GM18505 (cell line): Measurements from ENCODE around the gene KHDC1.
"Not testable (repeated sequence)": the region's sequence is repeated elsewhere in the genome, so short reads cannot be mapped to it uniquely, and the experiment has no call there.

Experiments used
- ATAC-seq: cut with Tn5 transposase; IDR thresholded peaks from one replicate; pipeline ENCODE4 v1.9.1; 2021; ENCODE audit not compliant: unreplicated experiment
- POLR2A ChIP-seq: IDR thresholded peaks from 4 replicates; pipeline ENCODE4 v1.6.1; 2011; ENCODE audit warnings: borderline replicate concordance; ENCODE audit not compliant: insufficient read depth, insufficient read length; ENCODE audit errors: extremely low read depth

KHDC1 gene

DNA sequence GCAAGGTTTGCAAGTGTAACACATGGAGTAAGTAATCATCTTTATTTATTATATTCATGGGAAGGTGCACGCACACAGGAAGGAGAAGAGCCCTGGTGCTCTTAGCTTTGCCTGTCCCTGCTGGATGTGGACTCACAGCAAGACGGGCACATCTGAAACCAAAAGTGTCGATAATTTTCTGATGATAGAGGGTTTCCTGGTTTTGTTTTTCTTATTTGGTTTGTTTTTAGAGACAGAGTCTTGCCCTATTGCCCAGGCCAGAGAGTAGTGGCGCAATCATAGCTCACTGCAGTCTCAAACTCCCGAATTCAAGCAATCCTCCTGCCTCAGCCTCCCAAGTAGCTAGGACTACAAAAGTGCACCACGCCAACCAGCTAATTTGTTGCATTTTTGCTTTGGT is 29.9 kb downstream of the KHDC1 start:
- no peak for TF ChIP-seq POLR2A
- no peak for ATAC-seq

DNA sequence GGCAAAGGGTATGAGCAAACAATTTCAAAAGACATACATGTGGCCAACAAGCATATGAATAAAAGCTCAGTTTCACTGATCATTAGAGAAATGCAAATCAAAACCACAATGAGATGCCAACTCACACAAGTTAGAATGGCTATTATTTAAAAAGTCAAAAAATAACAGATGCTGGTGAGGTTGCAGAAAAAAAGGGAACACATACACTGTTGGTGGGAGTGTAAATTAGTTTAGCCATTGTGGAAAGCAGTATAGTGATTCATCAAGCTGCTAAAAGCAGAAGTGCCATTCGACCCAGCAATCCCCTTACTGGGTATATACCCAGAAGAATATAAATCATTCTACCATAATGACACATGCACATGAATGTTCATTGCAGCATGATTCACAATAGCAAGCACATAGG is 31.0 kb downstream of the KHDC1 start:
- ATAC-seq = no peak

GRCh38 chr6:73227606-73228255 is 35.3 kb downstream of the KHDC1 start:
- TF ChIP-seq POLR2A = no peak
- no peak for ATAC-seq

More for the DNA sequence above, 31.0 kb downstream of the KHDC1 start:
- no peak for TF ChIP-seq POLR2A

DNA sequence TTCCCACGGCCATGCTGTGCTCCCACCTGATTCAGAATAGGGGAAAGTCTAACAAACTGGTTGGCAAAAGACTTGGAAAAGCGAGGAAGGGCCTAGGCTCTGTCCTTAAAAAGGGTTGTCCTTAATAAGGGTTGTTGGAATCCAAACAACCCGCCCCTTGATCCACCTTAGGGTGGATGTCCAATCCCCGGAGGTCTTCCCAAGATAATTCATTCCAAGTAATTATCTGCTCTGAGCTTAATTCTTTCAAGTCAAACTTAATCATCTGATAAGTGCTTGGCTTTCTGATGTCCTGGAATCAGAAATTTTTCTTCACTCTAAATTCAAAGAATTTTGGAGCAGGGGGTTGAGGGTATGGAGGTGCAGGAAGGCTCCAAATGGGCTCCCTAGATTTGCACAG is 37.6 kb downstream of the KHDC1 start, which contains the start of gene KHDC1L:
KHDC1L (minus strand) TSS at position 101 of the 400 bp plus-strand sequence; CDS start at position 13, 88 bp downstream.
- no peak for ATAC-seq
- no peak for TF ChIP-seq POLR2A

GRCh38 chr6:73216859-73217258 is 46.1 kb downstream of the KHDC1 start:
- no peak for TF ChIP-seq POLR2A

GRCh38 chr6:73209117-73209516 is 53.9 kb downstream of the KHDC1 start:
- no peak for ATAC-seq
- no peak for TF ChIP-seq POLR2A

More at GRCh38 chr6:73216859-73217258, 46.1 kb downstream of the KHDC1 start:
- no peak for ATAC-seq

GRCh38 chr6:73207221-73207837 is 55.7 kb downstream of the KHDC1 start:
- no peak for ATAC-seq
- TF ChIP-seq POLR2A = no peak

- no peak for ATAC-seq
These were observed 58.7 kb downstream of the KHDC1 start for GRCh38 chr6:73204252-73204651.

DNA sequence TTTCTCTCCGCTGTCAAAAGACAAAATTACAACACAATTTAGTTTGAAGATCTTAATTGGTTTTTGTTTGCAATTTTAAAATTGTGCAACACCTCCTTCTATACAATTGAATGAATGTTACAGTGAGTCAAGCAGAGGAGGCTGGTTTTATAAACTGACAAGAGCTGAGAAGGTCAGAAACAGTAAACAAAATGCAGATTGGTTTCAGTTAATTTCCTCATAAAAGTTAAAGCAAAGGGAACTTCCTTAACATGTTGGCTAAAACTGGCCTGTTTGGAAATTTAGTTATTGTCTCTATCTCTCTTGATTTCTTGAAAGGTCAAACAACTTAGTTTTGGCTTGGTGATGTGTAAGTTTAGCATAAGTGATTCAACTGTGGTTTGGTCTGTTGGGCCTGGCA is 59.9 kb downstream of the KHDC1 start:
- ATAC-seq = no peak
- no peak for TF ChIP-seq POLR2A

More at GRCh38 chr6:73204252-73204651, 58.7 kb downstream of the KHDC1 start:
- TF ChIP-seq POLR2A = no peak

GRCh38 chr6:73200735-73201134 is 62.3 kb downstream of the KHDC1 start:
- TF ChIP-seq POLR2A = no peak
- ATAC-seq = no peak

DNA sequence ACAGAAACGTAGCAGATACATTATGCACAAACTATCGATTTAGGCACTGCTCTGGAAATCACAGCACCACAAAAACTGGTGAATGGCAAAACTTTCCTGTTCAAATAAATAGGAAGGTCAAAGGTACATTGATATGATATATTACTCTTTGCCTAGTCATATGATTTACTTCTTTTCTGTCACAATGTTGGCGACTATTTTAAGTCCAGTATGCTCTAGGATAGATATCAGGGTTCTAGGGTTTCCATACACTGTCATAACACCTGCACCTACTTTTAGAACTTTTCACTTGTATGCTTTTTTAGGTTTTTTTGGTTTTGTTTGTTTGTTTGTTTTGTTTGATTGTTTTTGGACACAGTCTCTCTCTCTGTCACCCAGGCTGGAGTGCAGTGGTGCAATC is 62.7 kb downstream of the KHDC1 start:
- no peak for ATAC-seq
- TF ChIP-seq POLR2A = no peak

DNA sequence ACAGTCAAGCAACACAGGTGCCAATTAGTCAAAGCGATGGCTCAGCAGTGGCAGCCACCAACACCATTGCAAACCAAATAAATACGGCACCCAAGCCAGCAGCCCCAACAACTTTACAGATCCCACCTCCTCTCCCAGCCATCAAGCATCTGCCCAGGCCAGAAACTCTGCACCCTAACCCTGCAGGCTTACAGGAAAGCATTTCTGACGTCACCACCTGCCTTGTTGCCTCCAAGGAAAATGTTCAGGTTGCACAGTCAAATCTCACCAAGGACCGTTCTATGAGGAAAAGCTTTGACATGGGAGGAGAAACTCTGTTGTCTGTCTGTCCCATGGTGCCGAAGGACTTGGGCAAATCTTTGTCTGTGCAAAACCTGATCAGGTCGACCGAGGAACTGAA is 68.3 kb downstream of the KHDC1 start:
- TF ChIP-seq POLR2A = no peak
- ATAC-seq = no peak

DNA sequence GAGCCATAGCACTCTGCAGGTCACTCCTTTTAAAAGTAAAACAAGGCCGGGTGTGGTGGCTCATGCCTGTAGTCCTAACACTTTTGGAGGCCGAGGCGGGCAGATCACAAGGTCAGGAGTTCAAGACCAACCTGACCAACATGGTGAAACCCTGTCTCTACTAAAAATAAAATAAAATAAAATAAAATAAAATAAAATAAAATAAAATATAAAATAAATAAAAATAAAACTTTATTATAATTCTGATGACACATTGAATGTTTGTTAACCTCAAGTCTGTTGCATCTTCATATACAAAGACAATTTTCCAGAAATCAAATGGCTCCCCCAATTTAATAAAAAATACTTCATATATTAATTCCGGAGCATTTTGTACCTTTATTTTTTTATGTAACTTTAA is 69.7 kb downstream of the KHDC1 start:
- not testable (repeated sequence) for ATAC-seq
